ENCODE measurements around the gene CDKAL1. TPM values are rescaled to one million over a fixed set of nuclear protein-coding genes. Genes with fewer than 3 reads are reported as not detected.

CDKAL1 gene
- total RNA-seq, 1 donor from 2014 or later, result 39.6 TPM

GRCh38 chr6:20575125-20575524, 40.9 kb downstream of the CDKAL1 start:
- no peaks in the 10 kb centered on the region for H3K79me2 ChIP-seq (ENCODE audit: low read depth)
- Mint-ChIP-seq H3K36me3 (peaks cover 3% of the 10 kb centered on the region), H3K4me1 (peaks cover 5% of the 10 kb centered on the region), H3K9me3 (no peaks in the 10 kb centered on the region), H3K4me3 (no peak overlapping the region), H3K27ac (no peak overlapping the region), H3K27me3 (ENCODE audit: insufficient read depth, low read depth) (no peaks in the 10 kb centered on the region)
- H3K4me2 ChIP-seq, result no peak overlapping the region
- no peak overlapping the region for H3K9ac ChIP-seq
- no peak for TF ChIP-seq EZH2 (IDR thresholded peaks at IDR 0.05)
- no peak for TF ChIP-seq CTCF (IDR thresholded peaks at IDR 0.05)
- TF ChIP-seq EZH2phosphoT487 (IDR thresholded peaks at IDR 0.05), result no peak
- no peak overlapping the region for H3K27ac ChIP-seq
- no peaks in the 10 kb centered on the region for H3F3A ChIP-seq (ENCODE audit: low read depth)
- no peaks in the 10 kb centered on the region for H3K9me3 ChIP-seq (ENCODE audit: low read depth)
- H3K36me3 ChIP-seq, result no peaks in the 10 kb centered on the region
- no peaks in the 10 kb centered on the region for H3K27me3 ChIP-seq
- H2AFZ ChIP-seq (replicated peaks), result no peak overlapping the region
- no peaks in the 10 kb centered on the region for H3K4me1 ChIP-seq
- H3K4me3 ChIP-seq, result no peak overlapping the region
- no peak for DNase-seq (ENCODE audit: low spot score)
- H4K20me1 ChIP-seq (ENCODE audit: low read depth), result no peaks in the 10 kb centered on the region

DNA sequence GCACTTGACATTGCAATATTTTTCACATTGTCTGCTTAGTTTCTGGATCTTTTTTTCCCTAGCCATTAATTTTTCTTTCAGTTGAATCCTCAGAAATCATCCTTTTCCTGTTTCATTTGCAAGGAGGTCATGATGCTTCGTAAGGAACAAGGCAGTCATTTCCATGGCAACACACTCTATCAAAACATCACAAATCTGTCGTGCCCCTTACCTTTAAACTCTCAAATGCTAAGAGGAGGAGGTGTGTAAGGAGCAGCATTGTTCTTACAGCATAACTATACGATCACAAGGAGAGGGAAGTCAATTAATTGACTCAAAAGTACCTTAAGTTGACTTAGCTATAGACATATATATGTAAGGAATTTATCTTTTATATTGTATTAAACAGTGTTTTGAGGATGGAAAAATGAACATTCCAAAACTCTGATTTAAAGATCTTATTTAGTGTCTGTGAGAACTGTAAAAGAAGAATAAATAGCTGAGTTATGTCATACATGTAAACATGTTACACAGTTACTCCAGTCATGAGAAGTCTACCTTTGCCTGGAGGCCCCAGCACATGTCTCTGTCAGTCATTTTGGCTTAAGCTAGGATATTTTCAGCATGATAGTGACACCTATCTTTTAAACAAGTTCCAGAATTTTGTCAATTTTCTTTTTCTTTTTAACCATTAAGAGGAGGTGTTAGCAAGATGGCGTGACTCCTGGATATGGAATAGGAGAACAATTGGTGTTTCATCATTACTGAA, 41.6 kb downstream of the CDKAL1 start:
- Histone ChIP-seq H4K20me1 (ENCODE audit: low read depth) (no peaks in the 10 kb centered on the region), H3K27me3 (no peaks in the 10 kb centered on the region), H3K4me1 (no peaks in the 10 kb centered on the region), H3K4me3 (no peak overlapping the region), H3K4me2 (no peak overlapping the region), H3K27ac (no peak overlapping the region), H3K36me3 (no peaks in the 10 kb centered on the region), H3K79me2 (ENCODE audit: low read depth) (no peaks in the 10 kb centered on the region), H2AFZ (replicated peaks) (no peak overlapping the region), H3K9me3 (ENCODE audit: low read depth) (no peaks in the 10 kb centered on the region), H3F3A (ENCODE audit: low read depth) (no peaks in the 10 kb centered on the region), H3K9ac (no peak overlapping the region)
- Mint-ChIP-seq H3K27ac (no peak overlapping the region), H3K27me3 (ENCODE audit: insufficient read depth, low read depth) (no peaks in the 10 kb centered on the region), H3K9me3 (no peaks in the 10 kb centered on the region), H3K36me3 (peaks cover 3% of the 10 kb centered on the region), H3K4me1 (peaks cover 5% of the 10 kb centered on the region), H3K4me3 (no peak overlapping the region)
- TF ChIP-seq CTCF (IDR thresholded peaks at IDR 0.05) (no peak), EZH2phosphoT487 (IDR thresholded peaks at IDR 0.05) (no peak), EZH2 (IDR thresholded peaks at IDR 0.05) (no peak)
- no peak for DNase-seq (ENCODE audit: low spot score)

GRCh38 chr6:20577173-20577688, 43.0 kb downstream of the CDKAL1 start:
- Histone ChIP-seq H3K4me1 (no peaks in the 10 kb centered on the region), H3K27me3 (no peaks in the 10 kb centered on the region), H3K36me3 (no peaks in the 10 kb centered on the region), H3K9me3 (ENCODE audit: low read depth) (no peaks in the 10 kb centered on the region), H3K9ac (no peak overlapping the region), H3K4me3 (no peak overlapping the region), H3K79me2 (ENCODE audit: low read depth) (no peaks in the 10 kb centered on the region), H2AFZ (replicated peaks) (no peak overlapping the region), H3F3A (ENCODE audit: low read depth) (no peaks in the 10 kb centered on the region), H3K27ac (no peak overlapping the region), H3K4me2 (no peak overlapping the region), H4K20me1 (ENCODE audit: low read depth) (no peaks in the 10 kb centered on the region)
- H3K36me3 Mint-ChIP-seq, result peaks cover 3% of the 10 kb centered on the region
- peaks cover 5% of the 10 kb centered on the region for H3K4me1 Mint-ChIP-seq
- no peak overlapping the region for H3K27ac Mint-ChIP-seq
- no peak for DNase-seq (ENCODE audit: low spot score)
- TF ChIP-seq EZH2phosphoT487 (IDR thresholded peaks at IDR 0.05) (no peak), CTCF (IDR thresholded peaks at IDR 0.05) (no peak)
- no peaks in the 10 kb centered on the region for H3K9me3 Mint-ChIP-seq
- no peaks in the 10 kb centered on the region for H3K27me3 Mint-ChIP-seq (ENCODE audit: insufficient read depth, low read depth)
- H3K4me3 Mint-ChIP-seq, result no peak overlapping the region

All from neural progenitor cell (in vitro differentiated cells).